H1 (cell line): ENCODE results near the gene CFAP61. TPM values are rescaled to one million over a fixed set of nuclear protein-coding genes. Genes with fewer than 3 reads are reported as not detected.

Experiments used
- HDAC6 ChIP-seq: IDR thresholded peaks from one replicate; pipeline ENCODE4 v1.7.1; 2012; ENCODE audit warnings: low read depth, mild to moderate bottlenecking, inconsistent platforms, low read length, moderate library complexity
- SAP30 ChIP-seq: fragments of 300-600 bp; sonication (generic); IDR thresholded peaks from 2 replicates; pipeline ENCODE4 v1.7.1; 2012; ENCODE audit warnings: low read length, moderate library complexity, mild to moderate bottlenecking, inconsistent platforms; ENCODE audit not compliant: insufficient read depth, insufficient replicate concordance
- TAF7 ChIP-seq: optimal IDR thresholded peaks from 2 replicates; pipeline ENCODE3; 2011; ENCODE audit warnings: low read depth, mild to moderate bottlenecking, inconsistent platforms, low read length, moderate library complexity, borderline replicate concordance
- polyA plus RNA-seq, 7 experiments: library from polyadenylated mRNA; depleted of rRNA in 3 of 7; stranded (reverse) in 5 of 7; unstranded in 2 of 7; fragments of >200 nt in 5 of 7; fragments of 200-250 nt in 2 of 7; gene quantifications; 1 replicate in 5 of 7; 2 replicates in 1 of 7; 4 replicates in 1 of 7; pipeline versions ENCODE4 v1.2.1 to v1.2.3, GENCODE V29; 2011 to 2013; ENCODE audit warnings: missing spikeins in 2 of 7, mixed read lengths in 2 of 7
- total RNA-seq: library from RNA; stranded (reverse); fragmentation: NEBNext Ultra II Directional; extraction: Animal tissue kit (Norgen Biotek cat#: 25700); gene quantifications from 2 replicates; pipeline ENCODE4 v1.2.1, GENCODE V29; 2021
- TF ChIP-seq, protein P1 (sequence below): fragments of 300-600 bp; sonication (generic); IDR thresholded peaks from 2 replicates; pipeline ENCODE4 v1.7.1; 2012; ENCODE audit warnings: low read length, moderate library complexity, mild to moderate bottlenecking, inconsistent platforms; ENCODE audit not compliant: insufficient replicate concordance
- TF ChIP-seq, protein P2 (sequence below): IDR thresholded peaks from 2 replicates; pipeline ENCODE4 v1.6.1; 2012; ENCODE audit warnings: inconsistent platforms
- TF ChIP-seq, protein P3 (sequence below): IDR thresholded peaks from 2 replicates; pipeline ENCODE4 v1.6.1; 2011; ENCODE audit warnings: low read depth, mild to moderate bottlenecking, low read length; ENCODE audit not compliant: insufficient read depth

CFAP61 gene
- total and polyA plus RNA-seq, 2 of the 8 experiments (the other 6 are each of a cell fraction or from before 2014, with no cell fraction given) = 0.29 to 0.61 TPM

DNA sequence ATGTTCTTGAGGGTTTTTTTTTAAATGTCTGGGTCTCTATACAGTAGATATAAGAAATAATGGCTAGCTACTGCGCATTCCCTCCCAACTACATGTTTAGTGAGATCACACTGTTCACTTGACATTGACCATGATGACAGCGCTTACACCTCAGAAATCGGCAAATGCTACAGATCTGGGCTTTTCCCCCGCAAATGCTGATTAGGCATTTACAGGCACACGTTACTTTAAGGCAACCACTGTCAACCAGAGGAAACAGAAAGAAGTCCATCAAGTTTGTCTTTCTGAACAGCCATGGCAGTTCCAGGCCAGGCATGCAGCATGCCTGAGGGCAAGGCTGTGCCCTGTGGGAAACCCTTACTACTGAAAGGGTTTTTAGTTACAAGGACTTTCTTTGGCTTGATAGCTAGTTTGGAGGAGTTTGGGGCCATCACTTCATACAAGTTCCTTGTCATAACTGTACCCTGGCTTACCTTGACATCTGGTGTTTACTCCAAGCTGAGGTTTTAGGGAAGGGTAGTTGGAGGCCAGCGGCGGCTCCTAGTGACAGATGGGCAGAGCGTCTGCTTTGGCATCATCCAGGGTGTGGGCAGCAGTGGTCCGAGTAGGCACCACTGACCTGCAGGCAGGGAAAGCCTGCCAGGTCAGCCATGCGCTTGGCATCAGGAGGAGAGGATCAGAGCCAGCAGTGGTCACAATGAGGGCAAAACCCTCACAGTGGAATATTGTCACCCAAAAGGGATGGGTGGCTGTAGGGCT is 43.0 kb downstream of the CFAP61 start (continued):
- TF ChIP-seq, protein P1, sequence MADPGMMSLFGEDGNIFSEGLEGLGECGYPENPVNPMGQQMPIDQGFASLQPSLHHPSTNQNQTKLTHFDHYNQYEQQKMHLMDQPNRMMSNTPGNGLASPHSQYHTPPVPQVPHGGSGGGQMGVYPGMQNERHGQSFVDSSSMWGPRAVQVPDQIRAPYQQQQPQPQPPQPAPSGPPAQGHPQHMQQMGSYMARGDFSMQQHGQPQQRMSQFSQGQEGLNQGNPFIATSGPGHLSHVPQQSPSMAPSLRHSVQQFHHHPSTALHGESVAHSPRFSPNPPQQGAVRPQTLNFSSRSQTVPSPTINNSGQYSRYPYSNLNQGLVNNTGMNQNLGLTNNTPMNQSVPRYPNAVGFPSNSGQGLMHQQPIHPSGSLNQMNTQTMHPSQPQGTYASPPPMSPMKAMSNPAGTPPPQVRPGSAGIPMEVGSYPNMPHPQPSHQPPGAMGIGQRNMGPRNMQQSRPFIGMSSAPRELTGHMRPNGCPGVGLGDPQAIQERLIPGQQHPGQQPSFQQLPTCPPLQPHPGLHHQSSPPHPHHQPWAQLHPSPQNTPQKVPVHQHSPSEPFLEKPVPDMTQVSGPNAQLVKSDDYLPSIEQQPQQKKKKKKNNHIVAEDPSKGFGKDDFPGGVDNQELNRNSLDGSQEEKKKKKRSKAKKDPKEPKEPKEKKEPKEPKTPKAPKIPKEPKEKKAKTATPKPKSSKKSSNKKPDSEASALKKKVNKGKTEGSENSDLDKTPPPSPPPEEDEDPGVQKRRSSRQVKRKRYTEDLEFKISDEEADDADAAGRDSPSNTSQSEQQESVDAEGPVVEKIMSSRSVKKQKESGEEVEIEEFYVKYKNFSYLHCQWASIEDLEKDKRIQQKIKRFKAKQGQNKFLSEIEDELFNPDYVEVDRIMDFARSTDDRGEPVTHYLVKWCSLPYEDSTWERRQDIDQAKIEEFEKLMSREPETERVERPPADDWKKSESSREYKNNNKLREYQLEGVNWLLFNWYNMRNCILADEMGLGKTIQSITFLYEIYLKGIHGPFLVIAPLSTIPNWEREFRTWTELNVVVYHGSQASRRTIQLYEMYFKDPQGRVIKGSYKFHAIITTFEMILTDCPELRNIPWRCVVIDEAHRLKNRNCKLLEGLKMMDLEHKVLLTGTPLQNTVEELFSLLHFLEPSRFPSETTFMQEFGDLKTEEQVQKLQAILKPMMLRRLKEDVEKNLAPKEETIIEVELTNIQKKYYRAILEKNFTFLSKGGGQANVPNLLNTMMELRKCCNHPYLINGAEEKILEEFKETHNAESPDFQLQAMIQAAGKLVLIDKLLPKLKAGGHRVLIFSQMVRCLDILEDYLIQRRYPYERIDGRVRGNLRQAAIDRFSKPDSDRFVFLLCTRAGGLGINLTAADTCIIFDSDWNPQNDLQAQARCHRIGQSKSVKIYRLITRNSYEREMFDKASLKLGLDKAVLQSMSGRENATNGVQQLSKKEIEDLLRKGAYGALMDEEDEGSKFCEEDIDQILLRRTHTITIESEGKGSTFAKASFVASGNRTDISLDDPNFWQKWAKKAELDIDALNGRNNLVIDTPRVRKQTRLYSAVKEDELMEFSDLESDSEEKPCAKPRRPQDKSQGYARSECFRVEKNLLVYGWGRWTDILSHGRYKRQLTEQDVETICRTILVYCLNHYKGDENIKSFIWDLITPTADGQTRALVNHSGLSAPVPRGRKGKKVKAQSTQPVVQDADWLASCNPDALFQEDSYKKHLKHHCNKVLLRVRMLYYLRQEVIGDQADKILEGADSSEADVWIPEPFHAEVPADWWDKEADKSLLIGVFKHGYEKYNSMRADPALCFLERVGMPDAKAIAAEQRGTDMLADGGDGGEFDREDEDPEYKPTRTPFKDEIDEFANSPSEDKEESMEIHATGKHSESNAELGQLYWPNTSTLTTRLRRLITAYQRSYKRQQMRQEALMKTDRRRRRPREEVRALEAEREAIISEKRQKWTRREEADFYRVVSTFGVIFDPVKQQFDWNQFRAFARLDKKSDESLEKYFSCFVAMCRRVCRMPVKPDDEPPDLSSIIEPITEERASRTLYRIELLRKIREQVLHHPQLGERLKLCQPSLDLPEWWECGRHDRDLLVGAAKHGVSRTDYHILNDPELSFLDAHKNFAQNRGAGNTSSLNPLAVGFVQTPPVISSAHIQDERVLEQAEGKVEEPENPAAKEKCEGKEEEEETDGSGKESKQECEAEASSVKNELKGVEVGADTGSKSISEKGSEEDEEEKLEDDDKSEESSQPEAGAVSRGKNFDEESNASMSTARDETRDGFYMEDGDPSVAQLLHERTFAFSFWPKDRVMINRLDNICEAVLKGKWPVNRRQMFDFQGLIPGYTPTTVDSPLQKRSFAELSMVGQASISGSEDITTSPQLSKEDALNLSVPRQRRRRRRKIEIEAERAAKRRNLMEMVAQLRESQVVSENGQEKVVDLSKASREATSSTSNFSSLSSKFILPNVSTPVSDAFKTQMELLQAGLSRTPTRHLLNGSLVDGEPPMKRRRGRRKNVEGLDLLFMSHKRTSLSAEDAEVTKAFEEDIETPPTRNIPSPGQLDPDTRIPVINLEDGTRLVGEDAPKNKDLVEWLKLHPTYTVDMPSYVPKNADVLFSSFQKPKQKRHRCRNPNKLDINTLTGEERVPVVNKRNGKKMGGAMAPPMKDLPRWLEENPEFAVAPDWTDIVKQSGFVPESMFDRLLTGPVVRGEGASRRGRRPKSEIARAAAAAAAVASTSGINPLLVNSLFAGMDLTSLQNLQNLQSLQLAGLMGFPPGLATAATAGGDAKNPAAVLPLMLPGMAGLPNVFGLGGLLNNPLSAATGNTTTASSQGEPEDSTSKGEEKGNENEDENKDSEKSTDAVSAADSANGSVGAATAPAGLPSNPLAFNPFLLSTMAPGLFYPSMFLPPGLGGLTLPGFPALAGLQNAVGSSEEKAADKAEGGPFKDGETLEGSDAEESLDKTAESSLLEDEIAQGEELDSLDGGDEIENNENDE = no peak
- TF ChIP-seq HDAC6 (no peak), SAP30 (no peak), TAF7 (no peak)
- TF ChIP-seq, protein P2, sequence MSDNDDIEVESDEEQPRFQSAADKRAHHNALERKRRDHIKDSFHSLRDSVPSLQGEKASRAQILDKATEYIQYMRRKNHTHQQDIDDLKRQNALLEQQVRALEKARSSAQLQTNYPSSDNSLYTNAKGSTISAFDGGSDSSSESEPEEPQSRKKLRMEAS = no peak
- TF ChIP-seq, protein P3, sequence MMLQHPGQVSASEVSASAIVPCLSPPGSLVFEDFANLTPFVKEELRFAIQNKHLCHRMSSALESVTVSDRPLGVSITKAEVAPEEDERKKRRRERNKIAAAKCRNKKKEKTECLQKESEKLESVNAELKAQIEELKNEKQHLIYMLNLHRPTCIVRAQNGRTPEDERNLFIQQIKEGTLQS = no peak
